Measurements from ENCODE around the gene GLI3. TPM values are rescaled to one million over a fixed set of nuclear protein-coding genes. Genes with fewer than 3 reads are reported as not detected.

GLI3 gene
- total RNA-seq, 1 experiment from 2014 or later = not detected

DNA sequence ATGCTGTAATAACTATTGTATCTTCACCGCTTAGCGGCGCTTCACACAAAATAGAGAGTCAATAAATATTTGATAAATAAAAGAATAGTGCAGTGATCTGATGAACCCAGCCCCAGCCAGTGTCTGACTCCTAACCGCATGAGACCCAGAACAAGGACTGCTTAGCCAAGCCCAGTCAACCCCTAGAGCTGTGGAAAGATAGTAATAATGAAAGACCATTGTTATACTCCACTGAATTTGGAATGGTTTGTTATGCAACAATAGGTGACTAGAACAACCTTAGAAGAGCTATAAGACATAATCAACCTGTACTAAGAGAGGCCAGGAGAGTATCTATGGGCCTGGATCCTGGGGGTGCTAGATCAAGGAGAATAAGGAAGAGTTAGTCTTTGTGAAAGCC, 303.6 kb downstream of the GLI3 start:
- DNase-seq = no peak
- no peak overlapping the region for H2AFZ ChIP-seq
- H3K4me3 ChIP-seq = no peak overlapping the region
- no peaks in the 10 kb centered on the region for H3K27me3 ChIP-seq (ENCODE audit: insufficient read depth, low read depth)
- no peak for TF ChIP-seq EZH2 (IDR thresholded peaks at IDR 0.05; ENCODE audit: low read depth)
- TF ChIP-seq, protein P1, sequence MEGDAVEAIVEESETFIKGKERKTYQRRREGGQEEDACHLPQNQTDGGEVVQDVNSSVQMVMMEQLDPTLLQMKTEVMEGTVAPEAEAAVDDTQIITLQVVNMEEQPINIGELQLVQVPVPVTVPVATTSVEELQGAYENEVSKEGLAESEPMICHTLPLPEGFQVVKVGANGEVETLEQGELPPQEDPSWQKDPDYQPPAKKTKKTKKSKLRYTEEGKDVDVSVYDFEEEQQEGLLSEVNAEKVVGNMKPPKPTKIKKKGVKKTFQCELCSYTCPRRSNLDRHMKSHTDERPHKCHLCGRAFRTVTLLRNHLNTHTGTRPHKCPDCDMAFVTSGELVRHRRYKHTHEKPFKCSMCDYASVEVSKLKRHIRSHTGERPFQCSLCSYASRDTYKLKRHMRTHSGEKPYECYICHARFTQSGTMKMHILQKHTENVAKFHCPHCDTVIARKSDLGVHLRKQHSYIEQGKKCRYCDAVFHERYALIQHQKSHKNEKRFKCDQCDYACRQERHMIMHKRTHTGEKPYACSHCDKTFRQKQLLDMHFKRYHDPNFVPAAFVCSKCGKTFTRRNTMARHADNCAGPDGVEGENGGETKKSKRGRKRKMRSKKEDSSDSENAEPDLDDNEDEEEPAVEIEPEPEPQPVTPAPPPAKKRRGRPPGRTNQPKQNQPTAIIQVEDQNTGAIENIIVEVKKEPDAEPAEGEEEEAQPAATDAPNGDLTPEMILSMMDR (conservative IDR thresholded peaks at IDR 0.05) = no peak
- CTCF ChIA-PET = no interaction called here
- no peak overlapping the region for H3K27ac ChIP-seq
- intact Hi-C loops (cut with micrococcal nuclease; ENCODE audit: unreplicated experiment) = no loop called here
- no peak overlapping the region for H3K4me2 ChIP-seq
- H4K20me1 ChIP-seq (ENCODE audit: insufficient read depth) = no peaks in the 10 kb centered on the region
- no peaks in the 10 kb centered on the region for H3K79me2 ChIP-seq (ENCODE audit: low read depth)
- no peaks in the 10 kb centered on the region for H3F3A ChIP-seq (ENCODE audit: insufficient read depth, low read depth)
- no peaks in the 10 kb centered on the region for H3K9me2 ChIP-seq (ENCODE audit: insufficient read depth)
- no peaks in the 10 kb centered on the region for H3K9me3 ChIP-seq (ENCODE audit: insufficient read depth, low read depth)
- no TSS peak for BruUV-seq (replicated peaks)
- no peaks in the 10 kb centered on the region for H3K4me1 ChIP-seq (replicated peaks; ENCODE audit: insufficient read depth)
- H3K36me3 ChIP-seq (ENCODE audit: low read depth) = no peaks in the 10 kb centered on the region
- POLR2A ChIA-PET (ENCODE audit: unreplicated experiment) = no interaction called here

GRCh38 chr7:41931263-41931646, 305.8 kb downstream of the GLI3 start:
- no peaks in the 10 kb centered on the region for H3K79me2 ChIP-seq (ENCODE audit: low read depth)
- H2AFZ ChIP-seq = no peak overlapping the region
- no peaks in the 10 kb centered on the region for H3K27me3 ChIP-seq (ENCODE audit: insufficient read depth, low read depth)
- no peaks in the 10 kb centered on the region for H3K4me1 ChIP-seq (replicated peaks; ENCODE audit: insufficient read depth)
- no peaks in the 10 kb centered on the region for H3K36me3 ChIP-seq (ENCODE audit: low read depth)
- H4K20me1 ChIP-seq (ENCODE audit: insufficient read depth) = no peaks in the 10 kb centered on the region
- H3K9me3 ChIP-seq (ENCODE audit: insufficient read depth, low read depth) = no peaks in the 10 kb centered on the region
- BruUV-seq (replicated peaks) = no TSS peak
- CTCF ChIA-PET = no interaction called here
- no peak overlapping the region for H3K4me3 ChIP-seq
- no peak overlapping the region for H3K27ac ChIP-seq
- no peak overlapping the region for H3K4me2 ChIP-seq
- DNase-seq = no peak
- intact Hi-C loops (cut with micrococcal nuclease; ENCODE audit: unreplicated experiment) = no loop called here
- H3F3A ChIP-seq (ENCODE audit: insufficient read depth, low read depth) = no peaks in the 10 kb centered on the region
- POLR2A ChIA-PET (ENCODE audit: unreplicated experiment) = no interaction called here
- H3K9me2 ChIP-seq (ENCODE audit: insufficient read depth) = no peaks in the 10 kb centered on the region
- no peak for TF ChIP-seq EZH2 (IDR thresholded peaks at IDR 0.05; ENCODE audit: low read depth)
- TF ChIP-seq, protein P1 (conservative IDR thresholded peaks at IDR 0.05) = no peak

- Histone ChIP-seq H3K9me3 (ENCODE audit: insufficient read depth, low read depth) (no peaks in the 10 kb centered on the region), H3K4me3 (no peak overlapping the region), H3K79me2 (ENCODE audit: low read depth) (no peaks in the 10 kb centered on the region), H3F3A (ENCODE audit: insufficient read depth, low read depth) (no peaks in the 10 kb centered on the region), H3K9me2 (ENCODE audit: insufficient read depth) (no peaks in the 10 kb centered on the region), H3K27me3 (ENCODE audit: insufficient read depth, low read depth) (no peaks in the 10 kb centered on the region), H4K20me1 (ENCODE audit: insufficient read depth) (no peaks in the 10 kb centered on the region), H3K4me1 (replicated peaks; ENCODE audit: insufficient read depth) (no peaks in the 10 kb centered on the region), H3K36me3 (ENCODE audit: low read depth) (no peaks in the 10 kb centered on the region), H3K4me2 (no peak overlapping the region), H2AFZ (no peak overlapping the region), H3K27ac (no peak overlapping the region)
- DNase-seq = no peak
- BruUV-seq (replicated peaks) = no TSS peak
- TF ChIP-seq, protein P1 (conservative IDR thresholded peaks at IDR 0.05) = no peak
- no peak for TF ChIP-seq EZH2 (IDR thresholded peaks at IDR 0.05; ENCODE audit: low read depth)
- CTCF ChIA-PET = interaction anchor here (0.6 kb wide), 1 partner anchor 1702 kb away, joined by 4 read pairs; no protein-coding TSS in a partner anchor
- POLR2A ChIA-PET (ENCODE audit: unreplicated experiment) = no interaction called here
- intact Hi-C loops (cut with micrococcal nuclease; ENCODE audit: unreplicated experiment) = no loop called here
Measured at GRCh38 chr7:41930538-41931262, 306.3 kb downstream of the GLI3 start.
